Measurements from ENCODE around the gene SNX6. TPM values are rescaled to one million over a fixed set of nuclear protein-coding genes. Genes with fewer than 3 reads are reported as not detected.
"Not testable (repeated sequence)": the region's sequence is repeated elsewhere in the genome, so short reads cannot be mapped to it uniquely, and the experiment has no call there.

Gene SNX6
- total and polyA plus RNA-seq, 9 of the 15 experiments (the other 6 are each of a cell fraction or from before 2014, with no cell fraction given) = 34.6 to 111 (median 57.5) TPM

- no CpG with 5 or more reads among the region's 68 CpGs for WGBS (ENCODE audit: insufficient coverage, low coverage, missing lambda C conversion rate)
- BruUV-seq (replicated peaks) = TSS peak; percentile 99
- H4K20me1 ChIP-seq (replicated peaks; ENCODE audit: control insufficient read depth, insufficient read depth, low read length); H3K9me1 ChIP-seq (ENCODE audit: control insufficient read depth, insufficient read depth, low read length); H3K27me3 ChIP-seq (ENCODE audit: control insufficient read depth in 2 of 2, insufficient read depth in 2 of 2, low read length in 2 of 2); H3K9ac ChIP-seq (ENCODE audit: insufficient read depth in 1 of 2, low read depth in 2 of 2, low read length in 2 of 2); intact Hi-C loops (cut with micrococcal nuclease); H3K4me1 ChIP-seq (replicated peaks in 1 of 2; ENCODE audit: control insufficient read depth in 2 of 2, insufficient read depth in 2 of 2, low read length in 2 of 2); H3K27ac ChIP-seq (ENCODE audit: extremely low read depth, low read depth, low read length); H3K9me3 ChIP-seq (replicated peaks; ENCODE audit: control insufficient read depth, insufficient read depth, low read depth, low read length); CTCF ChIA-PET (ENCODE audit: low intra/inter-chr PET ratio); DNase-seq (ENCODE audit: extremely low read depth in 1 of 4, low spot score in 3 of 4); H3K4me2 ChIP-seq (ENCODE audit: insufficient read depth, low read length); H3K79me2 ChIP-seq (ENCODE audit: control insufficient read depth, insufficient read depth, low read length); H2AFZ ChIP-seq (ENCODE audit: low read depth, low read length); H3K36me3 ChIP-seq (ENCODE audit: control insufficient read depth, insufficient read depth, low read length); POLR2A ChIA-PET; in situ Hi-C loops (cut with MboI); H3K4me3 ChIP-seq: not testable (repeated sequence)
- ATAC-seq (peak; percentile 88), FAIRE-seq (peak; percentile 51)
These were observed 83.4 kb downstream of the SNX6 start for GRCh38 chr14:34546272-34547135.

- WGBS (ENCODE audit: insufficient coverage, low coverage, missing lambda C conversion rate) = 5% methylated on average over 11 of the region's 19 CpGs
- ATAC-seq = peak; percentile 32
- Histone ChIP-seq H2AFZ (ENCODE audit: low read depth, low read length) (peak overlapping the region; percentile 89), H3K4me2 (ENCODE audit: insufficient read depth, low read length) (peak overlapping the region; percentile 80), H3K9ac (ENCODE audit: insufficient read depth in 1 of 2, low read depth in 2 of 2, low read length in 2 of 2) (peak overlapping the region; percentile 53 to 95), H3K36me3 (ENCODE audit: control insufficient read depth, insufficient read depth, low read length) (peaks cover 11% of the 10 kb centered on the region; the same call in 2 of the 3 replicates), H3K4me3 (peak overlapping the region; percentile 90), H3K79me2 (ENCODE audit: control insufficient read depth, insufficient read depth, low read length) (peaks cover 26% of the 10 kb centered on the region), H3K27ac (ENCODE audit: extremely low read depth, low read depth, low read length) (peak overlapping the region; percentile 93)
- CTCF ChIA-PET (ENCODE audit: low intra/inter-chr PET ratio); H3K9me3 ChIP-seq (replicated peaks; ENCODE audit: control insufficient read depth, insufficient read depth, low read depth, low read length); H3K4me1 ChIP-seq (replicated peaks in 1 of 2; ENCODE audit: control insufficient read depth in 2 of 2, insufficient read depth in 2 of 2, low read length in 2 of 2); H3K9me1 ChIP-seq (ENCODE audit: control insufficient read depth, insufficient read depth, low read length); H3K27me3 ChIP-seq (ENCODE audit: control insufficient read depth in 2 of 2, insufficient read depth in 2 of 2, low read length in 2 of 2); H4K20me1 ChIP-seq (replicated peaks; ENCODE audit: control insufficient read depth, insufficient read depth, low read length); intact Hi-C loops (cut with micrococcal nuclease); in situ Hi-C loops (cut with MboI): not testable (repeated sequence)
- DNase-seq (ENCODE audit: extremely low read depth in 1 of 4, low spot score in 3 of 4) = peak in 3 of 4 experiments; percentile 10 to 27 (median 13)
- TSS peak; percentile 71 for BruUV-seq (replicated peaks)
- POLR2A ChIA-PET = interaction anchor here (0.7 to 1.0 kb wide), 2 partner anchors 14 to 805 kb away, joined by 3 to 4 read pairs; no protein-coding TSS in a partner anchor
- peak; percentile 94 for FAIRE-seq
These were observed 89.5 kb downstream of the SNX6 start for GRCh38 chr14:34540181-34541059.

All from K562 (cell line).